ENCODE measurements around the gene TUBE1. TPM values are rescaled to one million over a fixed set of nuclear protein-coding genes. Genes with fewer than 3 reads are reported as not detected.
"Not testable (repeated sequence)": the region's sequence is repeated elsewhere in the genome, so short reads cannot be mapped to it uniquely, and the experiment has no call there.

TUBE1 gene
- total RNA-seq, 3 donors from 2014 or later: 27.7 to 72.4 (median 48.2) TPM

GRCh38 chr6:112054001-112054400, 33.3 kb downstream of the TUBE1 start, which contains the start of gene CCN6:
Gene CCN6, plus strand, starts transcription at chr6:112054104. Its CDS starts 254 bp downstream, at chr6:112054358.
- Histone ChIP-seq H3K4me3 (peak within 1 kb of the TSS in 1 of 3 donors; percentile 37), H3K27ac (no peak within 1 kb of the TSS), H3K9me3 (peaks cover 0 to 7% of the 10 kb centered on the region in 2 donors), H3K4me1 (no peaks in the 10 kb centered on the region), H3K27me3 (no peaks in the 10 kb centered on the region), H3K36me3 (no peaks in the 10 kb centered on the region)
- intact Hi-C loops (cut with DNase I; ENCODE audit: low total_unique reads): no loop called here
- DNase-seq (ENCODE audit: low spot score in 2 of 2): no peak
- no peak for TF ChIP-seq POLR2AphosphoS5 (IDR thresholded peaks at IDR 0.05)
- no peak for TF ChIP-seq CTCF (IDR thresholded peaks at IDR 0.05)
- TF ChIP-seq POLR2A (IDR thresholded peaks at IDR 0.05): no peak

- H3K4me1 ChIP-seq; H3K36me3 ChIP-seq; H3K4me3 ChIP-seq; DNase-seq (ENCODE audit: low spot score in 2 of 2); intact Hi-C loops (cut with DNase I; ENCODE audit: low total_unique reads); H3K27me3 ChIP-seq; H3K27ac ChIP-seq; H3K9me3 ChIP-seq: not testable (repeated sequence)
These were observed 36.0 kb downstream of the TUBE1 start for GRCh38 chr6:112051251-112051740.

- Histone ChIP-seq H3K4me3 (no peak overlapping the region), H3K27me3 (no peaks in the 10 kb centered on the region), H3K27ac (no peak overlapping the region), H3K36me3 (no peaks in the 10 kb centered on the region), H3K9me3 (peaks cover 0 to 7% of the 10 kb centered on the region in 2 donors), H3K4me1 (no peaks in the 10 kb centered on the region)
- DNase-seq (ENCODE audit: low spot score in 2 of 2): no peak
- intact Hi-C loops (cut with DNase I; ENCODE audit: low total_unique reads): no loop called here
- TF ChIP-seq CTCF (IDR thresholded peaks at IDR 0.05) (no peak), POLR2A (IDR thresholded peaks at IDR 0.05) (no peak), POLR2AphosphoS5 (IDR thresholded peaks at IDR 0.05) (no peak)
These were observed 36.9 kb downstream of the TUBE1 start for GRCh38 chr6:112050429-112050828.

GRCh38 chr6:112049996-112050395, 37.3 kb downstream of the TUBE1 start:
- H3K9me3 ChIP-seq: peaks cover 0 to 7% of the 10 kb centered on the region in 2 donors
- DNase-seq (ENCODE audit: low spot score in 2 of 2): no peak
- H3K36me3 ChIP-seq: no peaks in the 10 kb centered on the region
- H3K27ac ChIP-seq: no peak overlapping the region
- H3K27me3 ChIP-seq: no peaks in the 10 kb centered on the region
- no peak overlapping the region for H3K4me3 ChIP-seq
- intact Hi-C loops (cut with DNase I; ENCODE audit: low total_unique reads): no loop called here
- no peaks in the 10 kb centered on the region for H3K4me1 ChIP-seq
- no peak for TF ChIP-seq CTCF (IDR thresholded peaks at IDR 0.05)
- no peak for TF ChIP-seq POLR2A (IDR thresholded peaks at IDR 0.05)
- no peak for TF ChIP-seq POLR2AphosphoS5 (IDR thresholded peaks at IDR 0.05)

- no peak for DNase-seq (ENCODE audit: low spot score in 2 of 2)
- intact Hi-C loops (cut with DNase I; ENCODE audit: low total_unique reads): no loop called here
- Histone ChIP-seq H3K36me3 (no peaks in the 10 kb centered on the region), H3K9me3 (peaks cover 0 to 7% of the 10 kb centered on the region in 2 donors), H3K27me3 (no peaks in the 10 kb centered on the region), H3K4me1 (no peaks in the 10 kb centered on the region), H3K27ac (no peak overlapping the region), H3K4me3 (no peak overlapping the region)
- TF ChIP-seq POLR2AphosphoS5 (IDR thresholded peaks at IDR 0.05) (no peak), POLR2A (IDR thresholded peaks at IDR 0.05) (no peak), CTCF (IDR thresholded peaks at IDR 0.05) (no peak)
These were observed 38.1 kb downstream of the TUBE1 start for GRCh38 chr6:112049026-112049799.

- DNase-seq (ENCODE audit: low spot score in 2 of 2); intact Hi-C loops (cut with DNase I; ENCODE audit: low total_unique reads); H3K36me3 ChIP-seq; H3K9me3 ChIP-seq; H3K4me1 ChIP-seq; H3K27ac ChIP-seq; H3K27me3 ChIP-seq; H3K4me3 ChIP-seq: not testable (repeated sequence)
These were observed 39.8 kb downstream of the TUBE1 start for GRCh38 chr6:112047523-112047922.

Measured in breast epithelium (tissue), 4 donors.